Smooth muscle cell (in vitro differentiated cells): ENCODE measurements around the gene CDC37. TPM values are rescaled to one million over a fixed set of nuclear protein-coding genes. Genes with fewer than 3 reads are reported as not detected.
"Not testable (repeated sequence)": the region's sequence is repeated elsewhere in the genome, so short reads cannot be mapped to it uniquely, and the experiment has no call there.

Source experiments
- DNase-seq: peaks from one replicate; lab custom pipeline; 2025; ENCODE audit not compliant: unreplicated experiment; lab: John Stamatoyannopoulos, UW
- H2AFZ ChIP-seq: fragments of 200-600 bp; sonication (generic); 2 replicates; pipeline ENCODE4 v1.6.0; 2016; ENCODE audit warnings: antibody characterized with exemption, low read depth, mild to moderate bottlenecking
- H3F3A ChIP-seq: fragments of 200-600 bp; sonication (generic); 2 replicates; pipeline ENCODE4 v1.6.0; 2017; ENCODE audit warnings: antibody characterized with exemption, low read depth
- H3K27ac ChIP-seq: fragments of 200-600 bp; sonication (generic); 2 replicates; pipeline ENCODE4 v1.5.1; 2016; ENCODE audit warnings: low read depth, mild to moderate bottlenecking
- H3K27me3 ChIP-seq: fragments of 200-600 bp; sonication (generic); 2 replicates; pipeline ENCODE4 v1.6.1; 2016; ENCODE audit warnings: low read depth, mild to moderate bottlenecking
- H3K36me3 ChIP-seq: fragments of 200-600 bp; sonication (generic); 2 replicates; pipeline ENCODE4 v1.5.1; 2016; ENCODE audit warnings: low read depth
- H3K4me1 ChIP-seq: fragments of 200-600 bp; sonication (generic); 2 replicates; pipeline ENCODE4 v1.5.1; 2016; ENCODE audit warnings: low read depth
- H3K4me2 ChIP-seq: fragments of 200-600 bp; sonication (generic); 2 replicates; pipeline ENCODE4 v1.6.0; 2016; ENCODE audit warnings: mild to moderate bottlenecking
- H3K4me3 ChIP-seq: fragments of 200-600 bp; sonication (generic); 2 replicates; pipeline ENCODE4 v1.5.1; 2016; ENCODE audit warnings: mild to moderate bottlenecking
- H3K79me2 ChIP-seq: fragments of 200-600 bp; sonication (generic); 2 replicates; pipeline ENCODE4 v1.6.0; 2016; ENCODE audit warnings: low read depth, mild to moderate bottlenecking
- H3K9ac ChIP-seq: fragments of 200-600 bp; sonication (generic); 2 replicates; pipeline ENCODE4 v1.6.0; 2016; ENCODE audit warnings: low read depth
- H3K9me3 ChIP-seq: fragments of 200-600 bp; sonication (generic); replicated peaks from 2 replicates; pipeline ENCODE4 v1.5.1; 2016; ENCODE audit warnings: low read depth
- H4K20me1 ChIP-seq: fragments of 200-600 bp; sonication (generic); 2 replicates; pipeline ENCODE4 v1.6.0; 2016; ENCODE audit warnings: low read depth
- CTCF ChIP-seq: fragments of 200-600 bp; sonication (generic); IDR thresholded peaks from 2 replicates; pipeline ENCODE4 v1.5.1; 2017; ENCODE audit warnings: borderline replicate concordance, mild to moderate bottlenecking, antibody characterized with exemption; ENCODE audit not compliant: insufficient read depth, poor library complexity, severe bottlenecking
- WGBS: methylation state at CpG from one replicate; pipeline ENCODE4 v1.1.7; 2016; ENCODE audit warnings: low lambda C conversion rate; 5-methylcytosine and 5-hydroxymethylcytosine counted together
- polyA plus RNA-seq: library from polyadenylated mRNA; unstranded; fragments of >200 nt; fragmentation: Nextera tagmentation; extraction: Ambion mirVana; gene quantifications from 2 replicates; pipeline ENCODE4 v1.2.1, GENCODE V29; 2016
- total RNA-seq: library from RNA; depleted of rRNA; stranded (reverse); fragments of >200 nt; gene quantifications from 2 replicates; pipeline ENCODE4 v1.2.3, GENCODE V29; 2014

The CDC37 gene
- total and polyA plus RNA-seq, 2 experiments from 2014 or later: 98.4 to 186 TPM

- Histone ChIP-seq H3K36me3 (no peaks in the 10 kb centered on the region), H2AFZ (no peak overlapping the region), H4K20me1 (no peaks in the 10 kb centered on the region), H3K4me2 (no peak overlapping the region), H3K9me3 (no peaks in the 10 kb centered on the region), H3K27me3 (no peaks in the 10 kb centered on the region), H3K4me3 (no peak overlapping the region), H3K79me2 (peaks cover 6% of the 10 kb centered on the region), H3K4me1 (peaks cover 4% of the 10 kb centered on the region), H3F3A (no peaks in the 10 kb centered on the region), H3K27ac (no peak overlapping the region), H3K9ac (no peak overlapping the region)
- no peak for TF ChIP-seq CTCF
- 95% methylated on average over 5 of the region's 5 CpGs for WGBS
- no peak for DNase-seq
Measured at GRCh38 chr19:10374931-10375330, 28.4 kb downstream of the CDC37 start.

DNA sequence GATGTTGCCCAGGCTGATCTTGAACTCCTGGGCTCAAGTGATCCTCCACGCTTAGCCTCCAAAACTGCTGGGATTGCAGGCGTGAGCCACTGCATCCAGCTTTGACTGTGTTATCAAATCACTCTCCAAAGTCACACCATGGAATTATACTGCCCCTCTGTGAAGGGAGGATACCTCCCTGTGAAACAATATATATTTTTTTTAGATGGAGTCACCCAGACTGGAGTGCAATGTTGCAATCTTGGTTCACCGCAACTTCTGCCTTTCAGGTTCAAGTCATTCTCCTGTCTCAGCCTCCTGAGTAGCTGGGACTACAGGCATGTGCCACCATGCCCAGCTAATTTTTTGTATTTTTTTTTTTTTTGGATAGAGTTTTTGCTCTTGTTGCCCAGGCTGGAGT lies 30.7 kb downstream of the CDC37 start:
- Histone ChIP-seq H3F3A (no peaks in the 10 kb centered on the region), H3K27ac (no peak overlapping the region), H3K27me3 (no peaks in the 10 kb centered on the region), H3K9me3 (no peaks in the 10 kb centered on the region), H3K9ac (no peak overlapping the region), H3K4me3 (no peak overlapping the region), H3K36me3 (no peaks in the 10 kb centered on the region), H3K4me1 (no peaks in the 10 kb centered on the region), H3K4me2 (no peak overlapping the region), H3K79me2 (no peaks in the 10 kb centered on the region), H4K20me1 (no peaks in the 10 kb centered on the region), H2AFZ (no peak overlapping the region)
- WGBS: 100% methylated on average over 3 of the region's 3 CpGs
- no peak for DNase-seq
- no peak for TF ChIP-seq CTCF

DNA sequence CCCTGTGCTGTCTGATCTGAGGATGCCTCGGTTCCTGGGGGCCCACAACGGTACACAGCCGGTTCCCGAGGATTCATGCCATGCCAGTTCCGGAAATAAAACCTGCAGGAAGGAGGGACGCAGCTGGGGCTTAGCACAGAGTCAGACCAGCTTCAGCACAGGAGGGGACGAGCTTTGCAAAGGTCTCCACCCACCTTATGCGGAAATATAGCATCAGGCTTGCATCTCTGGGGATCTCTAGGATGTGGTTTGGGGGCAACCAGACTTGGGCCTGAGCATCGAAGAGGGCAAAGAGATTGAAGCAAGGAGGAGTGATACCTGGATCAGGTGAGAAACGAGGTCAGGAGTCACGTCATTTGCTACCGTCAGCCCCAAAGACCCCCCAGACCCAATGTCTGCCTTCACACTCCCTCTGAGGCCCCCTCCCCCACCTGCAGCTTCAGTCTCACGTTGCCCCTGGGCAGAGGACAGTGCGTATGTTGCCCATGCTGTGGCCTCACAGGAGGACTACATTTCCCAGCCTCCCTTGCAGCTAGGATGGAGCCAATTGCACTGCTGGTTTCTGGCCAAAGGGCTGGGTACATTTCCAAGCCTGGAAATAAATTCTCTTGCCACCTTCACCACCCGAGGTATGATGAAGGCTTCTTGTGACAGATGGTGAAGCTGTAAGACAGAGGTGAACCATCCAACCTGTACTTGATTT lies 35.1 kb downstream of the CDC37 start:
- no peak overlapping the region for H3K9ac ChIP-seq
- H3K27me3 ChIP-seq: no peaks in the 10 kb centered on the region
- H2AFZ ChIP-seq: no peak overlapping the region
- no peaks in the 10 kb centered on the region for H3F3A ChIP-seq
- no peaks in the 10 kb centered on the region for H3K4me1 ChIP-seq
- H3K36me3 ChIP-seq: no peaks in the 10 kb centered on the region
- 94% methylated on average over 15 of the region's 15 CpGs for WGBS
- H3K79me2 ChIP-seq: no peaks in the 10 kb centered on the region
- H3K4me3 ChIP-seq: no peak overlapping the region
- no peak overlapping the region for H3K4me2 ChIP-seq
- H3K27ac ChIP-seq: no peak overlapping the region
- no peaks in the 10 kb centered on the region for H3K9me3 ChIP-seq
- DNase-seq: no peak
- no peak for TF ChIP-seq CTCF
- peaks cover 14% of the 10 kb centered on the region for H4K20me1 ChIP-seq

- over 99% methylated on average over 4 of the region's 4 CpGs for WGBS
- not testable (repeated sequence) for H3K9me3 ChIP-seq, H3F3A ChIP-seq, H3K27me3 ChIP-seq, DNase-seq, H2AFZ ChIP-seq, H3K79me2 ChIP-seq, H3K4me2 ChIP-seq, H3K4me3 ChIP-seq, H3K9ac ChIP-seq, H3K27ac ChIP-seq, H3K4me1 ChIP-seq, H3K36me3 ChIP-seq
- peaks cover 14% of the 10 kb centered on the region for H4K20me1 ChIP-seq
Measured at GRCh38 chr19:10366950-10367512, 36.3 kb downstream of the CDC37 start.
